ENCODE measurements around the gene ACTL8. TPM values are rescaled to one million over a fixed set of nuclear protein-coding genes. Genes with fewer than 3 reads are reported as not detected.

Gene ACTL8
- total RNA-seq, 1 donor from 2014 or later: not detected

DNA sequence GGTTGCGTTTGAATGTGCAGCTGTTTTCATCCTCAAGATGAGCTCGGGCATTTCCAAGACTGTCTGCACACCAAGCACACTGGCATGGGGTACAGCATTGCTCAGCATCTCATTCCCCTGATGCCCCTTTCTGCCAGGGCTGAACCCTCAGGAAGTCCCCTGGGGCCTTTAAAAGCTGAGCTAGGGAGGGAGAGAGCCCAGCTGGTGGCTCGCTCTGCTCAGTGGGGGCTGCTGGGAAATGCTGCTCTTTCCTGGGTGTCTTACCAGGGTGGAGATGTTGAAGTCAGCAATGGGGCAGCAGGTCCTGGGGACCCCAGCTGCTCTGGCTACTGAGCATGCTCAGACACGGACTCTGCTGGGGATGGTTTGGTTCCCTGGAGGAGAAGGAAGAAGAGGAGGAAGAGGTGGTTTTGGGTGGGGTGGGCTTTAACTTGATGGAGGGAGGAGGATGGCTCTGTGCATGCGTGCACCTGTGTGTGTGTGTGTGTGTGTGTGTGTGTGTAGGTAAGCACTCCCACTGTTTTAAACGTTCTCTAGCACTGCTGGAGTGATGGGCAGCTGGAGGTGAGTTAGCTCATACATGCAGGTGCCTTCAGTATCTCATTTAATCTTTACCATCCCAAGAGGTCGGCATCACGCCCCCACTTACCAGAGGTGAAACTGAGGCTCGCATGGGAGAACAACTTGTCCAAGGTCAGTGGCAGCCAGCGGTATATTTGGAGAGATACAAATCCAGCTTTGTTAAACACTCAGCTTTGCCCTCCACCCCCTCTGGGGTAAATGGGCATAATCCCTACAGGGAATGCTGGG lies 40.9 kb downstream of the ACTL8 start:
- Histone ChIP-seq H3K4me1 (ENCODE audit: control insufficient read depth in 3 of 3, insufficient read depth in 3 of 3, low read length in 3 of 3) (no peaks in the 10 kb centered on the region), H3K9ac (ENCODE audit: low read depth in 1 of 3, low read length in 3 of 3) (no peak overlapping the region), H3K9me3 (ENCODE audit: control insufficient read depth in 3 of 3, low read length in 3 of 3) (peaks cover 0 to 4% (median 3%) of the 10 kb centered on the region in 3 donors), H3K27me3 (ENCODE audit: control insufficient read depth in 3 of 3, insufficient read depth in 3 of 3, low read length in 3 of 3) (peaks cover 31 to 70% (median 66%) of the 10 kb centered on the region in 3 donors), H3K4me3 (ENCODE audit: low read length in 3 of 3) (no peak overlapping the region), H3K36me3 (ENCODE audit: control insufficient read depth in 3 of 3, insufficient read depth in 3 of 3, low read length in 3 of 3) (no peaks in the 10 kb centered on the region), H3K27ac (ENCODE audit: low read depth, low read length) (no peak overlapping the region)

DNA sequence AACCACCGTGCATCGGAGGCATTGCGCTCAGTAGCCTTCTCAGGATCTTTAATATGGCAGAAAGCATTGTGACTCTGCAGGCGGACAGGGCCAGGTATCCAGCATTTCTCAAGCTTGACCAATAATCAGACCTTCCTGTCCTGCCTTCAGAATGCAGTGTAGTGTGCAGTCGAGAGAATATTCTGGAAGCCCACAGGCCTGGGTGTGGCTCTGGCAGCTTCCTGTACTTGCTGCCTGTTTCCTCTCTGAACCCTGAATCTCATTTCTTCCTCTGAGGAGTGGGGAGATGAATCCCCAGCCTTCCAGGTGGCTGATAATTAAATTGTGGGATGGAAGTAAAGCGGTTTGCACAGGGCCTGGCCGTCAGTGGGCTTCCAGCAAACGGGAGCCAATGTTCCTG lies 42.3 kb downstream of the ACTL8 start:
- Histone ChIP-seq H3K4me3 (ENCODE audit: low read length in 3 of 3) (no peak overlapping the region), H3K4me1 (ENCODE audit: control insufficient read depth in 3 of 3, insufficient read depth in 3 of 3, low read length in 3 of 3) (no peaks in the 10 kb centered on the region), H3K36me3 (ENCODE audit: control insufficient read depth in 3 of 3, insufficient read depth in 3 of 3, low read length in 3 of 3) (no peaks in the 10 kb centered on the region), H3K9me3 (ENCODE audit: control insufficient read depth in 3 of 3, low read length in 3 of 3) (peaks cover 0 to 4% (median 3%) of the 10 kb centered on the region in 3 donors), H3K27ac (ENCODE audit: low read depth, low read length) (no peak overlapping the region), H3K27me3 (ENCODE audit: control insufficient read depth in 3 of 3, insufficient read depth in 3 of 3, low read length in 3 of 3) (peaks cover 36 to 72% (median 65%) of the 10 kb centered on the region in 3 donors), H3K9ac (ENCODE audit: low read depth in 1 of 3, low read length in 3 of 3) (no peak overlapping the region)

DNA sequence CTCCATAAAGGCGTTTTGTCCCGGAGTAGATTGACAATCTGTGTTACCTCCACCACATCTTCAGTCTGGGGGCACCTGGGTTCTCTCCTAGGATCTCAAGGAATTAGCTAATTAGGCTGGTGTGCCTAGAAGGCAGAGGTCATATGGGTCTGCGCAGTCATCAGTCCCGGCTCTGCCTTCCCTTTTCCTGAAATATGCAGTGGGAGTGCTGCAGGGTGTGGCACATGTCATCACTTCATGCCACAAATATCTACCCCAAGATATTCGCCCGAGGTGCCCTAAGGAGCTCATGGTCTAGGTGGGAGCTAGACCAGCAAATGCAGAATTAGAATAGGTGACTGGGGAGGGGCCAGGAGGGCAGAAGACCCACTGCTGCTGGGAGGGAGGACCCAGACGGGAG lies 42.9 kb downstream of the ACTL8 start:
- Histone ChIP-seq H3K9ac (ENCODE audit: low read depth in 1 of 3, low read length in 3 of 3) (no peak overlapping the region), H3K9me3 (ENCODE audit: control insufficient read depth in 3 of 3, low read length in 3 of 3) (peaks cover 0 to 4% (median 3%) of the 10 kb centered on the region in 3 donors), H3K4me1 (ENCODE audit: control insufficient read depth in 3 of 3, insufficient read depth in 3 of 3, low read length in 3 of 3) (no peaks in the 10 kb centered on the region), H3K27ac (ENCODE audit: low read depth, low read length) (no peak overlapping the region), H3K27me3 (ENCODE audit: control insufficient read depth in 3 of 3, insufficient read depth in 3 of 3, low read length in 3 of 3) (peaks cover 36 to 67% (median 61%) of the 10 kb centered on the region in 3 donors), H3K36me3 (ENCODE audit: control insufficient read depth in 3 of 3, insufficient read depth in 3 of 3, low read length in 3 of 3) (no peaks in the 10 kb centered on the region), H3K4me3 (ENCODE audit: low read length in 3 of 3) (no peak overlapping the region)

DNA sequence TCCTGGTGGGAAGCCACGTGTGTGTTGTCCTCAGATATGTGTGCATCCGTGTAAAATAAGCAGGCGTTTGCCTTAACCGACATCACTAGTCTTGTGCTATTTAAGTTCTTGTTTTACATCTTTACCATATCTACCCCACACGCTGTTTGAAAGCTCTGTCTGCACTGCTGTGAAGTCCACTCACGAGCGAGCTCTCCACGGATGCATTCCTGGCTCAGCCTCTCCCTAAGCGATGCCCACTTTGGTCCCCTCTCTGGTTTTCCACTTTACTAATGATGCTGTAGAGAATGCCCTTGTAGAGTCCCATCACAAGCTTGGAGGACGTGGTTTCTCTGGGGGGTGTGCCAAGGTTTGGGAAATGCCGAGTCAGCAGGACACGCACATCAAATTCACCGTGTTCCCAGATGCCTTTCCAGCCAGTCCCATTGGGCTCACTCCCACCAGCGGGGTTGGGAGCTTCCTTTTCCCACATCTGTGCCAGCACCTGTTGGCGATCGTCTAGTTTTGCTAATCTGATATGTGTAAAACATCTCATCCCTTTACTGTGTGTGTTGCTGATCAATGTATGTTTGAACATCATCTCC lies 43.8 kb downstream of the ACTL8 start:
- Histone ChIP-seq H3K27me3 (ENCODE audit: control insufficient read depth in 3 of 3, insufficient read depth in 3 of 3, low read length in 3 of 3) (peaks cover 34 to 62% (median 56%) of the 10 kb centered on the region in 3 donors), H3K36me3 (ENCODE audit: control insufficient read depth in 3 of 3, insufficient read depth in 3 of 3, low read length in 3 of 3) (no peaks in the 10 kb centered on the region), H3K9me3 (ENCODE audit: control insufficient read depth in 3 of 3, low read length in 3 of 3) (peaks cover 0 to 4% (median 3%) of the 10 kb centered on the region in 3 donors), H3K4me1 (ENCODE audit: control insufficient read depth in 3 of 3, insufficient read depth in 3 of 3, low read length in 3 of 3) (no peaks in the 10 kb centered on the region), H3K27ac (ENCODE audit: low read depth, low read length) (no peak overlapping the region), H3K9ac (ENCODE audit: low read depth in 1 of 3, low read length in 3 of 3) (no peak overlapping the region), H3K4me3 (ENCODE audit: low read length in 3 of 3) (no peak overlapping the region)

DNA sequence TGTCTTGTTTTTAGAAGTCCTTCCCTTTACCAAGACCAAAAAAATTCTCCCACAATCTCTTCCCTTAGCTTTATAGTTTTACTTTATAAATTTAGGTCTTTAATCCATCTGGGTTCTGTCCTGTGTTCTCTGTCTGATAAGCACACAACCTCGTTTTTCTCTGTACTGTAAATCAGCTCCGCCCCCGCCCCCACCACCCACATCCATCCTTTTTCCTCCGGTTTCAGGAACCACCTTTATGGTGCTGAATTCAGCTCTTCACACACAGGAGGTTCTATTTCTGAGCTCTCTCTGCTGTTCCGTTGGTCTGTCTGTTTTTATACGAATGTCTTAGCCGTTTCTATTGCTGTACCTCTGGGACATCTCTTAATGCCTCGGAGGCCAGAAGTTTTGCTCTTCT lies 44.5 kb downstream of the ACTL8 start:
- no peaks in the 10 kb centered on the region for H3K36me3 ChIP-seq (ENCODE audit: control insufficient read depth in 3 of 3, insufficient read depth in 3 of 3, low read length in 3 of 3)
- peaks cover 30 to 59% (median 55%) of the 10 kb centered on the region in 3 donors for H3K27me3 ChIP-seq (ENCODE audit: control insufficient read depth in 3 of 3, insufficient read depth in 3 of 3, low read length in 3 of 3)
- H3K9ac ChIP-seq (ENCODE audit: low read depth in 1 of 3, low read length in 3 of 3): no peak overlapping the region
- no peaks in the 10 kb centered on the region for H3K9me3 ChIP-seq (ENCODE audit: control insufficient read depth in 3 of 3, low read length in 3 of 3)
- no peak overlapping the region for H3K27ac ChIP-seq (ENCODE audit: low read depth, low read length)
- no peak overlapping the region for H3K4me3 ChIP-seq (ENCODE audit: low read length in 3 of 3)
- no peaks in the 10 kb centered on the region for H3K4me1 ChIP-seq (ENCODE audit: control insufficient read depth in 3 of 3, insufficient read depth in 3 of 3, low read length in 3 of 3)

DNA sequence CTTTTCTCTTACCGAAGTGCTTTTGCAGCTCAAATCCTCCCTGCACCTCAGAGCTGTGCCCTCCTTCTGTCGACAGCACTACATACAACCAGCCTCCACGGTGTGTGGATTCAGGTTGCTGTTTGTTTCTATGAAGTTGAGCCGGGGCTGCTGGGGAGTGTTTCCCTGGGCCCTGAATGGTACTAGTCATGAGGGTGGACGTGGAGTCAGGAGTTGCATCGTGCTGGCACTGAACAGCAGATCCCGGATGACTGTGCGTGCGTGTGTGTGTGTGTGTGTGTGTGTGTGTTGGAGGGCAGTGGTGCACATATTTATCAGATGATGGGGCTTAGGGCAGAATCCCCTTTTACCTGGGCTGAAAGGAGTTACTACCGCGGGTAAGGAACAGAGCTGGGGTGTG lies 47.0 kb downstream of the ACTL8 start:
- Histone ChIP-seq H3K9me3 (ENCODE audit: control insufficient read depth in 3 of 3, low read length in 3 of 3) (no peaks in the 10 kb centered on the region), H3K27me3 (ENCODE audit: control insufficient read depth in 3 of 3, insufficient read depth in 3 of 3, low read length in 3 of 3) (peaks cover 21 to 45% (median 44%) of the 10 kb centered on the region in 3 donors), H3K4me3 (ENCODE audit: low read length in 3 of 3) (no peak overlapping the region), H3K27ac (ENCODE audit: low read depth, low read length) (no peak overlapping the region), H3K36me3 (ENCODE audit: control insufficient read depth in 3 of 3, insufficient read depth in 3 of 3, low read length in 3 of 3) (no peaks in the 10 kb centered on the region), H3K9ac (ENCODE audit: low read depth in 1 of 3, low read length in 3 of 3) (no peak overlapping the region), H3K4me1 (ENCODE audit: control insufficient read depth in 3 of 3, insufficient read depth in 3 of 3, low read length in 3 of 3) (no peaks in the 10 kb centered on the region)

DNA sequence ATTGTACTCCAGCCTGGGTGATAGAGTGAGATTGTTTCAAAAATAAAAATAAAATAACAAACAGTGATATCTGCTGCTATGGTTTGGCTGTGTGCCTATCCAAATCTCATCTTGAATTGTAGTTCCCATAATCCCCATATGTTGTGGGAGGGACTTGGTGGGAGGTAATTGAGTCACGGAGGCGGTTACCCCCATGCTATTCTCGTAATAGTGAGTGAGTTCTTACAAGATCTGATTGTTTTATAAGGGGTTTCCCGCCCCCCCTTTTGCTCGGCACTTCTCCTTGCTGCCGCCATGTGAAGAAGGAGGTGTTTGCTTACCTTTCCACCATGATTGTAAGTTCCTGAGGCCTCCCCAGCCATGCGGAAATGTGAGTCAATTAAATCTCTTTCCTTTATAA lies 47.8 kb downstream of the ACTL8 start:
- no peak overlapping the region for H3K4me3 ChIP-seq (ENCODE audit: low read length in 3 of 3)
- H3K36me3 ChIP-seq (ENCODE audit: control insufficient read depth in 3 of 3, insufficient read depth in 3 of 3, low read length in 3 of 3): no peaks in the 10 kb centered on the region
- H3K9ac ChIP-seq (ENCODE audit: low read depth in 1 of 3, low read length in 3 of 3): no peak overlapping the region
- H3K9me3 ChIP-seq (ENCODE audit: control insufficient read depth in 3 of 3, low read length in 3 of 3): no peaks in the 10 kb centered on the region
- peaks cover 14 to 37% (median 36%) of the 10 kb centered on the region in 3 donors for H3K27me3 ChIP-seq (ENCODE audit: control insufficient read depth in 3 of 3, insufficient read depth in 3 of 3, low read length in 3 of 3)
- H3K4me1 ChIP-seq (ENCODE audit: control insufficient read depth in 3 of 3, insufficient read depth in 3 of 3, low read length in 3 of 3): no peaks in the 10 kb centered on the region
- H3K27ac ChIP-seq (ENCODE audit: low read depth, low read length): no peak overlapping the region

DNA sequence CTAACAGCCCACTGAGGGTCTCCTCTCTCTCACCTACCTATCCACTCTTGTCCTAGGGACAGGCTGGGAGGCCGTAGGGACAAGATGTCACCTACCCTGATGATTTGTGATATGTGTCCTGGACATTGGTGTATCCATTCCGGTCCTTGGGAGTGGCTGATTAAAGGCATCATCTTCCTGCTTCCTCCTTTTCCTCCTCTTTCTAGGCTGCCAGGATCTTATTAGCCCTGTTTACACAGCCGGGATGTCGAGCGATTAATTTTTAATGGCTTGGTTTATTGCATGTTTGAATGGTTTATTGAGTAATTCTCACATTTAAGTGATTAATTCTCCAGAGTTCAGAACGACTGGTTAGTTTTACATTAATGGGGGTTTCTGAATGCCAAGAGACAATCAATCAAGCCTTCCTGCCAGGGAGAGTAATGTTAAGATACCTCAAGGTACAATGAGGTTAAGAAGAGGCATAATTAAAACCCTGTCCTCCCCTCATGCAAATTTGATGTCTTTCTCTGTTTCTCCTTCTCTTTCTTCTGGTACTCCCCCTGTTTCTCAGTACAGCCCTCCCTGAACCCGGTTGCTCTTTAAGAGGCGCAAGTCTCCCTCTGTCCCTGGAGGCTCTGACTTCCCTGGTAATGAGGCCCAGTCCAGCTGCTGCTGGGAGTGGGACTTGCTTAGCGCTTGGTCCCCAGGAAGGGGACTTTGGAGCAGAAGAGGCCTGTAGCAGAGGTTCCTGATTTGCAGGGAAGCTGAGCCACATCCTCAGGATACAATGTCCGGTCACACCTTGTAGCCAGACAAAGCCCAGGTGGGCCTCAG lies 50.9 kb downstream of the ACTL8 start:
- Histone ChIP-seq H3K9me3 (ENCODE audit: control insufficient read depth in 3 of 3, low read length in 3 of 3) (no peaks in the 10 kb centered on the region), H3K36me3 (ENCODE audit: control insufficient read depth in 3 of 3, insufficient read depth in 3 of 3, low read length in 3 of 3) (no peaks in the 10 kb centered on the region), H3K27me3 (ENCODE audit: control insufficient read depth in 3 of 3, insufficient read depth in 3 of 3, low read length in 3 of 3) (peaks cover 5 to 26% (median 20%) of the 10 kb centered on the region in 3 donors), H3K4me1 (ENCODE audit: control insufficient read depth in 3 of 3, insufficient read depth in 3 of 3, low read length in 3 of 3) (no peaks in the 10 kb centered on the region), H3K4me3 (ENCODE audit: low read length in 3 of 3) (no peak overlapping the region), H3K27ac (ENCODE audit: low read depth, low read length) (no peak overlapping the region), H3K9ac (ENCODE audit: low read depth in 1 of 3, low read length in 3 of 3) (no peak overlapping the region)

DNA sequence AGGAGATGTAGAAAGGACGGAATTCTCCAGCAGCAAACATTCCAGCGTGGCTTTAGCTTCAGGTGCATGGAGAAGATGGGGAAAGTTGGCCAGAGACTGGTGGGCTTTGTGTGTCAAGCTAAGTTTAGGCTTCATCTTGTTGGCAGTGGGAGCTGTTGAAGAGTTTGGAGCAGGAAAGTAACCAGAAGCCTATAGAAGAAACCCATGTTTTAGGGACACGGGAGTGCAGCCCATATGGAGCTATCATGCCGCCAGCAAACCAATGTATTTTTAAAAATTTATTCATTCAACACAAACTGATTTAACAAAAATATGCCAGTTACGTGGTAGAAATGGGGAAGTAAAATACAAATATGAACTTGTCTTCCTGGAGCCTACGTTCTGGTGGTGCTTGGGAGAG lies 53.7 kb downstream of the ACTL8 start:
- Histone ChIP-seq H3K27ac (ENCODE audit: low read depth, low read length) (no peak overlapping the region), H3K9ac (ENCODE audit: low read depth in 1 of 3, low read length in 3 of 3) (no peak overlapping the region), H3K36me3 (ENCODE audit: control insufficient read depth in 3 of 3, insufficient read depth in 3 of 3, low read length in 3 of 3) (no peaks in the 10 kb centered on the region), H3K9me3 (ENCODE audit: control insufficient read depth in 3 of 3, low read length in 3 of 3) (no peaks in the 10 kb centered on the region), H3K27me3 (ENCODE audit: control insufficient read depth in 3 of 3, insufficient read depth in 3 of 3, low read length in 3 of 3) (peaks cover 0 to 16% (median 8%) of the 10 kb centered on the region in 3 donors), H3K4me1 (ENCODE audit: control insufficient read depth in 3 of 3, insufficient read depth in 3 of 3, low read length in 3 of 3) (no peaks in the 10 kb centered on the region), H3K4me3 (ENCODE audit: low read length in 3 of 3) (no peak overlapping the region)
